Thoracic aorta (tissue), 2 donors: Measurements from ENCODE around the gene SLC35F3. TPM values are rescaled to one million over a fixed set of nuclear protein-coding genes. Genes with fewer than 3 reads are reported as not detected.

Experiments
- ATAC-seq: fragments of 150-250 bp; one replicate; pipeline ENCODE4 v1.8.0; 2017; ENCODE audit warnings: low read depth; ENCODE audit not compliant: insufficient number of reproducible peaks, low FRiP score
- DNase-seq: peaks from one replicate; pipeline ENCODE4 v3.0.0-alpha.2; 2020; ENCODE audit warnings: low spot score
- H3K27ac ChIP-seq, 2 donors: fragments of 200-600 bp; sonication (generic); 1 replicate in 1 of 2; 2 replicates in 1 of 2; pipeline ENCODE4 v1.5.1; 2016; ENCODE audit warnings: mild to moderate bottlenecking in 2 of 2, moderate library complexity in 2 of 2
- H3K27me3 ChIP-seq: fragments of 200-600 bp; sonication (generic); replicated peaks from 2 replicates; pipeline ENCODE4 v1.6.0; 2016; ENCODE audit warnings: mild to moderate bottlenecking; ENCODE audit not compliant: insufficient read depth
- H3K36me3 ChIP-seq: fragments of 200-600 bp; sonication (generic); one replicate; pipeline ENCODE4 v1.5.1; 2016
- H3K4me1 ChIP-seq, 2 donors: fragments of 200-600 bp; sonication (generic); 1 replicate in 1 of 2; 2 replicates in 1 of 2; pipeline versions ENCODE4 v1.5.1 to v1.6.0; 2016; ENCODE audit warnings: low read depth in 2 of 2, mild to moderate bottlenecking in 1 of 2; ENCODE audit not compliant: control insufficient read depth in 1 of 2
- H3K4me3 ChIP-seq: fragments of 200-600 bp; sonication (generic); 2 replicates; pipeline ENCODE4 v1.5.1; 2016; ENCODE audit warnings: mild to moderate bottlenecking
- H3K9me3 ChIP-seq: fragments of 200-600 bp; sonication (generic); 2 replicates; pipeline ENCODE4 v1.5.1; 2016
- total RNA-seq, 2 donors: library from RNA; depleted of rRNA; stranded (reverse); fragments of >200 nt; gene quantifications; one replicate each; pipeline versions ENCODE4 v1.1.0 to v1.2.3, GENCODE V29; 2016
- TF ChIP-seq, protein P1 (sequence below): fragments of 200-600 bp; sonication (generic); IDR thresholded peaks from one replicate; pipeline ENCODE4 v1.5.1; 2019; ENCODE audit warnings: antibody characterized with exemption

Gene SLC35F3
- total RNA-seq, 2 donors from 2014 or later, result not detected

DNA sequence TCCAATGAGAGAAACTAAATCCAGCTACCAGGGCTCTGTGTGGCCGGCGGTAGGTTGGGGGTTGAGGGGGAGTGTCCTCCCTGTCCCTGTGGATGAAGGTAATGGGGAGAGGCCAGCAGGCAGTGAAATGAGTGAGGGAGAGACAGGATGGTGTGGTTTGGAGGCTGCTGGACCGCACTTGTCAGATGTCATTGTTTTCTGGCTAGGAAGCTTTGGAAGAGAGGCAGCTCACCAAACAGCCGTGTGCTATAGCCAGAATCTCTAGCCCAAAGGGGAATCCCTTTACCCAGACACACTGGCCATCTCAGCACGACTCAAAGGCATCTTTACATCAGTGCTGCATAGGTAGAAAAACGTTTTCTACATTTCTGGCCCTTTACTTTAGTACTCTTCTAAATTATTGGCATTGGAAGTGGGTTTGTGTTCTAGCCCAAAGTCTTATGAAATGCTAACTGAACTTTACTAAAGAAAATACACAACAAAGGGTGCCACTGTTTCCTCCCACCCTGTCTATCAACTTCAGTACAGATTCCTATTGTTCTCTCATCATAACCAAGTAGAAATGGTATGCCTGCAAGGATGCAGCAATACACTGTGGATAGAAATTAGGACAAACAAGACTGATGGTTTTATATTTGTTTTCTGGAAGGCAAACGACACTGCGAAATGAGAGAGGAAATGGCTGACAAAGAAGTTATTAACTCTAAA, 372.8 kb downstream of the SLC35F3 start:
- no peak for ATAC-seq
- Histone ChIP-seq H3K4me3 (no peak overlapping the region), H3K36me3 (no peaks in the 10 kb centered on the region), H3K27ac (no peak overlapping the region), H3K4me1 (no peaks in the 10 kb centered on the region), H3K27me3 (no peaks in the 10 kb centered on the region), H3K9me3 (no peaks in the 10 kb centered on the region)
- no peak for DNase-seq
- TF ChIP-seq, protein P1, sequence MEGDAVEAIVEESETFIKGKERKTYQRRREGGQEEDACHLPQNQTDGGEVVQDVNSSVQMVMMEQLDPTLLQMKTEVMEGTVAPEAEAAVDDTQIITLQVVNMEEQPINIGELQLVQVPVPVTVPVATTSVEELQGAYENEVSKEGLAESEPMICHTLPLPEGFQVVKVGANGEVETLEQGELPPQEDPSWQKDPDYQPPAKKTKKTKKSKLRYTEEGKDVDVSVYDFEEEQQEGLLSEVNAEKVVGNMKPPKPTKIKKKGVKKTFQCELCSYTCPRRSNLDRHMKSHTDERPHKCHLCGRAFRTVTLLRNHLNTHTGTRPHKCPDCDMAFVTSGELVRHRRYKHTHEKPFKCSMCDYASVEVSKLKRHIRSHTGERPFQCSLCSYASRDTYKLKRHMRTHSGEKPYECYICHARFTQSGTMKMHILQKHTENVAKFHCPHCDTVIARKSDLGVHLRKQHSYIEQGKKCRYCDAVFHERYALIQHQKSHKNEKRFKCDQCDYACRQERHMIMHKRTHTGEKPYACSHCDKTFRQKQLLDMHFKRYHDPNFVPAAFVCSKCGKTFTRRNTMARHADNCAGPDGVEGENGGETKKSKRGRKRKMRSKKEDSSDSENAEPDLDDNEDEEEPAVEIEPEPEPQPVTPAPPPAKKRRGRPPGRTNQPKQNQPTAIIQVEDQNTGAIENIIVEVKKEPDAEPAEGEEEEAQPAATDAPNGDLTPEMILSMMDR, result no peak

- Histone ChIP-seq H3K4me1 (no peaks in the 10 kb centered on the region), H3K27ac (no peak overlapping the region), H3K4me3 (no peak overlapping the region), H3K27me3 (no peaks in the 10 kb centered on the region), H3K36me3 (no peaks in the 10 kb centered on the region), H3K9me3 (no peaks in the 10 kb centered on the region)
- no peak for DNase-seq
- no peak for ATAC-seq
- TF ChIP-seq, protein P1, result no peak
These were observed 374.5 kb downstream of the SLC35F3 start for GRCh38 chr1:234279021-234279420.

- DNase-seq (no peak), ATAC-seq (no peak)
- Histone ChIP-seq H3K4me3 (no peak overlapping the region), H3K9me3 (no peaks in the 10 kb centered on the region), H3K36me3 (no peaks in the 10 kb centered on the region), H3K4me1 (no peaks in the 10 kb centered on the region), H3K27ac (no peak overlapping the region), H3K27me3 (no peaks in the 10 kb centered on the region)
- TF ChIP-seq, protein P1, result no peak
These were observed 376.0 kb downstream of the SLC35F3 start for GRCh38 chr1:234280500-234280899.

DNA sequence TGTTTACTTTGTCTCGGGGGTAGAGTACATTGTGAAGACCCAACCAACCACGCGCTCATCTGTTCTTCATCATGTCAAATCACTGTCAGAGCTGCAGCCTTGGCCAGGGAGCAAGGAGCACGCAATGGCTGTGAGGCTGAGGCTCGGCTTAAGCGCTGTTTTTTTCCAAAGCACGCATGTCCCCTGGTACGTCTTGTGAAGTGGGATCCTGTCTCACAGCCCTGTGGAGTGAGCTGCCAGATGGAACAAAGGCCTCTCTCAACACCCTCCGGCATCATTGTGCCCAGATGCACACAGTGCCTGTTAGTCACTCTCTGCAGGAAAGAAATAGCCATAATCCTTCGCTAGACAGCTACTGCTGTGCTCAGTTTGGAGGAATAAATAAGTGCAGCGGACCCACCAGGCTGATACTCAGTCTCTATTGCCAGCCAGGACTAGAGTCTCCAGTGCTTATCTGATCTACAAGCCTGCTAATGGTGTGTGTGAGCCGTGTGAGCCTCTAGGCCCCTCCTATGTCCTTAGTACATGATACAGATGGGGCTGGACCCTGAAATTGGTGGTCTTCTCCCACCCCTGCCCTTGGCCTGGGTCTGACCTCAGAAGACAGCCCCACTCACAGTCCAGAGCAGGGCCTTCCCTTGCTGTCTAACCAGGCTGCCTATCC, 377.5 kb downstream of the SLC35F3 start:
- Histone ChIP-seq H3K4me3 (no peak overlapping the region), H3K27ac (no peak overlapping the region), H3K36me3 (no peaks in the 10 kb centered on the region), H3K4me1 (no peaks in the 10 kb centered on the region), H3K27me3 (no peaks in the 10 kb centered on the region), H3K9me3 (no peaks in the 10 kb centered on the region)
- ATAC-seq, result no peak
- DNase-seq, result no peak
- TF ChIP-seq, protein P1, result no peak

GRCh38 chr1:234286206-234286605, 381.7 kb downstream of the SLC35F3 start:
- Histone ChIP-seq H3K4me3 (no peak overlapping the region), H3K27ac (no peak overlapping the region), H3K27me3 (no peaks in the 10 kb centered on the region), H3K36me3 (no peaks in the 10 kb centered on the region), H3K4me1 (no peaks in the 10 kb centered on the region), H3K9me3 (peaks cover 8% of the 10 kb centered on the region)
- TF ChIP-seq, protein P1, result no peak
- ATAC-seq (no peak), DNase-seq (no peak)
